HG02610 (cell line): Measurements from ENCODE around the gene MCF2L.

Source experiments
- ATAC-seq: cut with Tn5 transposase; IDR thresholded peaks from one replicate; pipeline ENCODE4 v1.9.1; 2021; ENCODE audit warnings: mild to moderate bottlenecking, moderate library complexity; ENCODE audit not compliant: unreplicated experiment

MCF2L gene

DNA sequence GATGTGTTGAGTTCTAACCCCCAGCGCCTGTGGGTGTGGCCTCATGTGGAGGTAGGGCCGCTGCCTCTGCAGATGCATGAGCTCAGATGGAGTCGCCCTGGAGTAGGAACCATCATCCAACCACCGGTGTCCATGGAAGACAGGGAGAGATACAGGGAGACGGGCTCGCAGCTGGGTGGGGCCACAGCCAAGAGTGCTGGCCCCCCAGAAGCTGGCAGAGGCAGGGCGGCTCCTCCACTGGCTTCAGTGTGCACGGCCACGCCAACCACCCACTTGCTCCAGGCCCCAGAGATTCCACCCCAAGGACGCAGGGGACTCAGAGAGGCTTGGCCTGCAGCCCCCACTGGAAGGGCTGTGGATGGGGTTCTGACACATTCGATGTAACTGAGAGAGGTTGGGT, 5.4 kb upstream of the MCF2L start:
- no peak for ATAC-seq

DNA sequence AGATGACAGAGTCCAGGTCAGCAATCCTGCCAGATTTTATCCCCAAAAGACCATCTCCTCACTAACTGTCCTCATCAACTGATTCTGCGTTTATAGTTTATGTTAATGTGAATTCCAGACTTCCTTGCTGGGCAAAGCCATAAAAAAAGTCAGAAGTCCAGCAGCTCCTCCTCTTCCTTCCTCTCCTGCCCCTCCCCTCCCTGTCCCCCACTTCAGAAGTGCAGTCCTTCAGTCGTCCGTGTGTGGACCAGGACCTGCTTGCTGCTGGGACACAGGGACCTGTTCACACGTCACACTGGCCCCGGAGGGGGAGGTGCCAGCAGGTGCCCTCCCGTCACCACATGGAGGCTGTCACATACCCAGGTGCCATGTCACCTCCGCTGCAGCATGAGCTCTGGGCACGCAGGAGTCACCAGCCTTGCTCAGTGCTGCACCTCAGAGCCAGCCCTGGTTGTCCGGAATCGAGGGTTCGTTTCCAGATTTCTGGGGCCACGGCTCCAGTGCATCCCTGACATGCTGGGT, 4.0 kb upstream of the MCF2L start:
- no peak for ATAC-seq

DNA sequence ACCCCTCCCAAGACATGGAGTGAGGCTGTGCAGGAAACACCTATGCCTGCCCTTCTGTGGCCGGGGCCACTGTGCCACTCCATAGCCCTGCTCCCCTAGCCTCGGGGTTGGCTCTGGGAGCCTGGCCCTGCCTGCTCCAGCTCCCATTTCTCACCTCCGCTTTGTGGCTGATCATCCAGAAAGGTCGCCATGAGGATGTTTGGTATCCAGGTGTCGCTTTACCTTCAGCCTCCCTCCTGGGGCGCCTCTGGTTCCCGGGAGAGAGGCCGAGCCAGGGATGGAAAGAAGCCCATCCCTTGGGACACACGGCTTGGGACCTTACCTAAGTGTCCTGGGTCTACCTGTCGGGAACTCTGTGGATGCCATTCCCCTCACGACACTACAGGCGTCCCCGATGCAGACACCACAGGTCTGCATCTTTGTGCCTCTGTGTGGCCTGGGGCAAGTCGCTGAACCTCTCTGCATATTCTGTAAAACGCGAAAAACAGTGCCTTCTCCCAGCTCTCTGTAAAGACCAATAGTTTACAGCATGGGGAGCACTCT, 3.4 kb upstream of the MCF2L start:
- no peak for ATAC-seq

DNA sequence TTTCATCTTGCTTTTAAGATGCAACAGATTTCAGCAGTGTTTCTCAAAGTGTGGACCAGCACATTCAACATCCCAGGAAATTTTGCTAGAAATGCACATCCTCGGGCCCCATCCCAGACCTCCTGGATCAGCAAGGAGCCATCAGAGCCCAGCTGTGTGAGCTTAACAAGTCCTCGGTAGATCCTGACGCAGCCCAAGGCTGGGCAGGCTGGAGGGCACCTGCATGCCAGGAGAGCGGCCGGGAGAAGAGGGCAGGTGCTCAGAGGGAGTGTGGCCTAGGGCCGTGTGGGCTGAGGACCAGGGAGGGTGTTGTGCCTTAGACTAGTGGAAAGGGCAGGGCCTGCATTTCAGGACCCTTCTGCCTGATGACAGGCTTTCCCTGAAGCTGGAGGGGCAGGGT, 2.2 kb upstream of the MCF2L start:
- no peak for ATAC-seq

DNA sequence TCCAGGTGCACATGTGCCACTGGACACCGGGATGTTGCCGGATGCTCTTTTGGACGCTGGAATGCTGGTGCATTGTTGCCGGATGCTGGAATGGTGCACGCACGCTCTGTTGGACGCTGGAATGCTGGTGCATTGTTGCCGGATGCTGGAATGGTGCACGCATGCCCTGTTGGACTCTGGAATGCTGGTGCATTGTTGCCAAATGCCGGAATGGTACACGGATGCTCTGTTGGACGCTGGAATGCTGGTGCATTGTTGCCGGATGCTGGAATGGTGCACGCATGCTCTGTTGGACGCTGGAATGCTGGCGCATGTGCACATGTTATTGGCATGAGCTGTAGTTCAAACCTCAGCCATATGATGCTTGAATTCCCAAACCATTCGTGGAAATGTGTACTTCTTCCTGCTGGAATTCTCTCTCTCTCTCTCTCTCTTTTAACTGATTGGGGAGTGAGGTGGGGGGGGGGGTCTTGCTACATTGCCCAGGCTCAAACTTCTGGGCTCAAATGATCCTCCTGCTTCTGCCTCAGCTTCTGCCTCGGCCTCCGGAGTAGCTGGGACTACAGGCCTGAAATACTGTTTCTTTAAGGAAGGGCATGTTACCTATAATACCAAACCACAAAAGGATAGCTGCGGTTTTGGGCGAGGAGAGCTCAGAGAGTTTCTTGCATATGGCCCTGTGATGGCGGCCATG, 1.2 kb upstream of the MCF2L start:
- no peak for ATAC-seq

DNA sequence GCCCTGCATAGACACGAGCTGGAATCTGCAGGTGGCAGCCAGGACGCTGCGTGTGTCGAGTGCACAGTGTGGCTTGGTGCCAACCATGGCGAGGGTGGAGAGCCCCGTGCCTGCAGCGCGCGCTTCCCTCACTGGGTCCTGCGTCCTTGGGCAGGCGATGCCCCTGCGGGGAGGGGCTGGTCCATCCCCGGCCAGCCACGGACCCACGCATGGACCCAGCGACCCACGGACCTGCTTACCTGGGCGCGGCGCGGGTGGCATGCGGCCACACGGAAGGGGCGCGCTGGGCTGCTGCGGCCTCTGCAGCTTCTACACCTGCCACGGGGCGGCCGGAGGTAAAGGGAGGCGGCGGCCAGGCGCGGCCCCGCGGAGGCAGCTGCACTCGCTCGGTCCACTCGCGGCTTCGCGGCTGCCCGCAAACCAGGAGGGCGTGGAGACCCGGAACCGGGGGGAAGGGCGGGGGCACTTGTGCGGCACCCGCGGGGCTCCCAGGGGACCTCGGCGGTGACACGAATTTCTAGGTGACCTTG, 569 bp upstream of the MCF2L start:
- no peak for ATAC-seq

DNA sequence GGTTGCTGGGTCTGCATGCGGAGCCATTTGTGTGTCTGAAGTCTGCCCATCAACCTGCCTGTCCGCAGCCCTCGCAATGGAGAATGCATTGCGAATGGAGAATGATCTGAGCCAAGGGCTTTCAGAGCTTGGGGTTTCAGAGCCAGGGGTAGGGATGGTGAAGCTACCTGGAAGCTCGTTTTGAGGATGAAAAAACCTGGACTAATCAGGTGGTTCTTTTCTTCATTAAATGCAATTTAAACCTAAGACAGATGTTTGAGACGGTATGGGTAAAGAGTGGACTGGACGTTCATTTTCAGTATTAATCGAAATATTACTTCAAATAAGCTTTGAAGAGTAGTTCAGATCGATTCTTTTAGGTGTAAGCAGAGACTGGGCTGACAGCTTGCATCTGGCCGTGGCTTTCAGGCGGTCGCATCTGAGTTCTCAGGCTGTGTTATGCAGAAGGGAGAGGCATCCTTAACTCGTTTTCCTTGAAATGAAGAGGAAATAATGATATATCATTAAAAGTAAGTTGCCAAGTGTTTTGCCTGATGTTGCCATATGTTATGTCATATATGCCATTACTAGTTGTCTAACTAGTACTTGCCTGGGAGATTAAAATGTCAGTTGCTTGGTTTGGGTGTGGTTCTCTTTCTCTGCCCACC, 801 bp downstream of the MCF2L start:
- ATAC-seq = no peak

DNA sequence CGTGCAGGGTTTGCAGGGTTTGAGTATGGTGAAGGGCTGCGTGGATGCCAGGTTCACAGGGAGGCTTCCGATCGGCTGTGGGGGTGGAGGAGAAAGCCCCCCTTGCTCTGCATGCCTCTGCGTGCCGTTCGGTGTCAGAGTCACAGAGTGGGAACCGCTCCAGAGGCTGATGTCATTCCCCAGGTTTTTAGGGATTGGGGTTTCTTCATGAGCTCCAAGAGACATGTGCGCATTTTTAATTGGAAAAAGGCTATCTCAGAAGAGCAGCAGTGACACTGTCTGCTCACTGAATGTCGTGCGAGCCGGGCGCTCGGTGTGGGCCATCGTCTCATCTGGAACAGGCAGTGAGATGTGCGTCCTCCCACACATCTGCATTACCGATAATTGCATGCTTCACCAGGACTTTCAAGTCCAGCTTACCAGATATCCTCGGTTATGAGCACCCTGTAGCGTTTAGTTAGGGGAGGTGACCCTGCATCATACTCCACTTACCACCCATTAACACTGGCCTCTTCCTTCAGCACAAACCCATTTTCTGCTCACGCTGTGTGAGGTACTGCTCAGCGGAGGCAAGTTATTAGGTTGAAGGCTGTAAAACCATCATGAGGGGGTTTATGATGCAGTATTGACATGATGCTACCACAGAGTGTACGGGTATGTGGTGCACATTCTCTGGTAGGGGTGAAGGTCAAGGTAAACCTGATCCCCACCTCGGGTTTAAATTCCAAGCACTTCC, 1.7 kb downstream of the MCF2L start:
- ATAC-seq = no peak

DNA sequence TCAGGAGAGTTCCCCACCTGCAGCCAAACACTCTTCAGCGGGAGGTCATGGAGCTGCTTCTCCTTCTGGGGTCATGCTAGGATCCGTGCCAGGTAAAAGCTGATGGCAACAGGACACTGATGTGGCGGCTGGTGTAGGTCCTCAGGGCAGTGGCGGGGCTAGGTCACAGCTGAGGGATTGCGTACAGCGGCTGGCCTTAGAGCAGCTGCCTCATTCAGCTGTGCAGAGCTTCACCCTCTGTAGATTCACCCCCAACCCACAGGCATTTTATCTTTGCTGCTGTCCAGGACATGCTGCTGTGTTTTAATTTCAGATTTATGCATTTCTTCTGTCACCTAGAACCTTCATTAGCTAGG, 2.3 kb downstream of the MCF2L start:
- ATAC-seq = no peak

DNA sequence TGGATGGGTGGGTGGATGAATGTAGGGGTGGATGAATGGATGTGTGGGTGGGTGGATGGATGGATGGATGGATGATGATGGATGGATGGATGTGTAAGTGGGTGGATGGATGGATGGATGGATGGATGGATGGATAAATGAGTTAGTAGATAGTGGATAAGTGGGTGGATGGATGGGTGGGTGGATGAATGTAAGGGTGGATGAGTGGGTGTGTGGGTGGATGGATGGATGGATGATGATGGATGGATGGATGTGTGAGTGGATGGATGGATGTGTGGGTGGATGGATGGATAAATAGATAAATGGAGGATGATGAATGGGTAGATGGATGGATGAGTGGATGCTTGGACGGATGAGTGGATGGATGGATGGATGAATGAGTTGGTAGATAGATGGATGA, 3.2 kb downstream of the MCF2L start:
- ATAC-seq = no peak

DNA sequence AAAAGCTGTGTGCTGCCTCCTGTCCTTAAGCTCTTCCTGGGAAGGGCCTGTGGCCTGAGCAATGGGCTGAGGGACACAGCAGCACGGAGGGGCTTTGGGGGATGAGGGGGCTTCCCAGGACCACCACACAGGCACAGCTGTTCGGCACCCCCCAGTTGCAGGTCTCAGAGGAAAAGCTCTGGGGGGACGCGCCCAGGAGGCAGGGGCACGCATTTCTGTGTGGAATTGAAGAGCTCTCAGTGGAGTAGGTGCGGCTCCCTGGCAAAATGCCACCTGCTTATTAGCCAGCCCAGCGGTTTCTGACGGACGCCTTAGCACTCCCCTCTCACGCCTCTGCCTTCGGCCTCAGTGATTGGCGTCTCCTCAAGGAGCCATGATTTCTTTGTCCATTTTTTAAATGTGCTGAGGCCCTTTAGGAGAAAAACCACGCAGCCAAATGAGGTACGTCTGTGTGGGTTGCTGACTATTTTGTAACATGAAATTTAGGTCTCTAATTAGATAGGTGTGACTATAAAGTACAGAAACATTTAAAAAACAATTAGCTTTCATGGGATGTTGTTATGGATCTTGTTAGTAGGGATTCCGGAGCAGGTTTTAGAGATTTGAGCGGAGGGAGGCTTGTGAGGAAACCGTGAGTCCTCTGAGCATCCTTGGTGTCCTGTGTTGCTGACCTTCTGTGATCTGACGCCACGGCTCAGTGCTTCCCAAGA, 4.0 kb downstream of the MCF2L start:
- no peak for ATAC-seq

DNA sequence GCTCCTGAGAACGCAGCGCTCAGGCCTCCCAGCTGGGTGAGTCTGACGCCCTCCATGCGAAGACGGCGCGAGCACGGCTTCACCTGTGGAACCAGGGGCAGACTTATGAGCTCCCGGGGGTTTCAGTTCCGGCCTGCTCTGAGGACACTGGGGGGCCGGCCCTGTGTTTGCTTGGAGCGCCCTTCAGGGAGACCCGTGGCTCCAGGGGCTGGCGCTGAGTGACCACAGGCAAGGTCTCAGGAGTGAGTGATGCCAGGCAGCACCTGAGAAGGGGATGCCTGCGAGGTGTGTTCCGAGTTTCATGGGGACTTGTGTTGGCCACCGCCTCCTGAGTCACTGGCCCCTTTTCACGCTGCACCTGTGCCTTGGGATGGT, 4.5 kb downstream of the MCF2L start:
- ATAC-seq = no peak

DNA sequence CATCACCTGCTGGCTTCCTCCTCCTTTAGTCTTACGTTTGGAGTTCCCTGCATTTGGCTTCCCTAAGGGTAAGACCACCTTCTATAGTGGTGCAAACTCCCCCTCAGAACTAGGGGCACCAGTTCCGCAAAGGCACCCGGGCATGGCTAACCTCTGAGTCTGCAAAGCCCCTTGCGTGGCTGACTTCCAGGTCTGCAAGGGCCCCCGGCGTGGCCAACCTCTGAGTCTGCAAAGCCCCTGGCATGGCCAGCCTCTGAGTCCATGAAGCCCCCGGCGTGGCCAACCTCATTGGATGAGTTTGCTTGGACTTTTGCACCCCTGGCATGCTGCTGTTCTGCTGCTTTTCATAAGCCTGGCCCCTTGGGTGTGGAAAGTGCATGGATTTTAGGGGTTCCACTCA, 5.1 kb downstream of the MCF2L start:
- no peak for ATAC-seq

DNA sequence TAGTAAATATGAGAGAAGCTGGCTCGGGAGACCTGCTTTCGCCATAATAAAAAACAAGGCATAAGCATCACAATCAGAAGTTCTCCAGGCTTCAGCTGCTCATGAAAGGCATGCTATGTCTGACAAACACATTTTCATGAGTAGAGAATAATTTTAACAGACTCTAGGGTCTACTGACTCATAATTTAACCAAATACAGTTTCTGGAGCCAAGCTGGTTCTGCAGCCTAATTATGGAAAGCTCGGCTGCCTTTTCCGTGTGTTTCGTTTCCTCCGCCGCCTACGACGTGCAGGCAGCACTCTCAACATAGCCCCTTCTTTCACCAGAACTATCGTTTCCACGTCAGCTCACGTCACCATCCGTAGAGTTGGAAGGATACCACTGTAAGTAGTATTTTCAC, 5.7 kb downstream of the MCF2L start:
- ATAC-seq = no peak

DNA sequence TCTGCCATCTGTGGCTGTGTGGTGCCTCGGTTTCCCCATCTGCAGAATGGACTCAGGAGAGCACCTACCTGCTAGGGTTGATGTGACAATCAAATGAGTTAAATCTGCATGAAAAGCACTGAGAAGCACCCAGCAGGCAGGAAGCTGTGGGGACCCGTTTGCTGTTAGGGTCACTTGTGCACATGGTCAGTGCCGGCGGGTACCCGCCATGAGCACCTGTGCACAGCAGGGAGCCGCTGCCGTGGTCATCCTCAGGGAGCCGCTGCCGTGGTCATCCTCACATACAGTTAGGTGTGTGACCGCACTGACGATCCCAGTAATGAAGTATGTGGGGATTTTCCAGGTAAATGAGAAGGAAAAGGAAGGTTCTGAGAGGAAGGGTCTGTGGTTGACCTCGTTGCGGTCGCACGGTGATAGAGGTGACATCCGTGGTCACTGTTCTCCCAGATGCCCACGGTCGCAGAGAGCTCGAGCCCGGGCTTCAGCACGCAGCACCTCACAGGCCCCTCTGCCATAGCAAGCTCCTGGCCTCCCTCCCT, 6.5 kb downstream of the MCF2L start:
- ATAC-seq = no peak

DNA sequence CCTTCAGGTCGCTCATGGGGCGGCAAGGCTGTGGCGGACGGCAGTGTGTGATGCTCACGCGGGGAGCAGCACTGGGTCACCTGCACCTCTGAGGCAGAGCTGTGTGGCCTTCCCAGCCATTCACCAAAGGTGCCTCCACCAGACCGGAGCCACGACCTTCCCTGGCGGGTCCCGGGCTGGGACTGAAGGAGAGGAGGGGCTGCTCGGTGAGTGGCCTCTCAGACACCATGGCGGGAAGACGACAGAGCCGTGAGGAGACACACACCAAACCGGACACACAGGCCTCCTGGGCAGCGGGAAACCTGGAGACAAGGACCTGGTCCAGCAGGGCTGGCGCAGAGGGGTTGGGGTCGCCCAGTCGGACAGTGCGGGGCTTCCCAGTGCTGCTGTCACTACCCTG, 7.5 kb downstream of the MCF2L start:
- ATAC-seq = no peak

DNA sequence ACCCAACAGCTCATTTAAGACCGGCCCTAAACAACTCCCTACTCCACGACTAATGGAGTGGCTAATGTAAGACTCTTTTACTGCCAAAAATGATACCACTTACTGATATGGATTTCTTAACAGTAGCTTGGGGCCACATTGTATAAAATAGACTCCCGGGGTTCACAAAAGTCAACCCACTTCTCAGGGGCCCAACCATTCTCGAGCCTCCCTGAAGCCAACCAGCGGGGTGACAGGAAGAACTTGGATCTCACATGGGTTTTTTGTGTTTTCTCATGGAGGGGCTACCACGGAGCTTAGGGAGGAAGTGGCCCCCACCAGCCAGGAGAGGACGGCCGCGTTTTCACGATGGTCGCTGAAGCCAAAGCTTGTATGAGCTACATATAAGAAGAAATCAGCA, 8.1 kb downstream of the MCF2L start:
- ATAC-seq = no peak

DNA sequence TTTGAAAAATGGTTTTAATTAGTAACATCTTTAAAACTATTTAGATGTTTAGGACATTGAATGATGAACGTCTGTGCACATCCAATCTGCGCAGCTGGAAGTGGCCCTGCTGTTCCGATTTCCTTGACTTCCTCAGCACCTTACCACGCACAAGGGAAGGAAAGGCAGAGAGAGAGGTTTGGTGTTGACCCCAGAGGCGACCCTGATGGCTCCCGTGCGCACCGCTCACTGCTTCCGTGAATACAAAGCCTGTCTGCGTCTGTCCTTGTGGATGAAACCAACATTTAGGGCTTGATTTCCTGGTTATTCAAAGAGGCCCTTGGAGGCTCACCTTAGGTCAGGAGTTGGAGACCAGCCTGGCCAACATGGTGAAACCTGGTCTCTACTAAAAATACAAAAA, 8.5 kb downstream of the MCF2L start:
- ATAC-seq = no peak

DNA sequence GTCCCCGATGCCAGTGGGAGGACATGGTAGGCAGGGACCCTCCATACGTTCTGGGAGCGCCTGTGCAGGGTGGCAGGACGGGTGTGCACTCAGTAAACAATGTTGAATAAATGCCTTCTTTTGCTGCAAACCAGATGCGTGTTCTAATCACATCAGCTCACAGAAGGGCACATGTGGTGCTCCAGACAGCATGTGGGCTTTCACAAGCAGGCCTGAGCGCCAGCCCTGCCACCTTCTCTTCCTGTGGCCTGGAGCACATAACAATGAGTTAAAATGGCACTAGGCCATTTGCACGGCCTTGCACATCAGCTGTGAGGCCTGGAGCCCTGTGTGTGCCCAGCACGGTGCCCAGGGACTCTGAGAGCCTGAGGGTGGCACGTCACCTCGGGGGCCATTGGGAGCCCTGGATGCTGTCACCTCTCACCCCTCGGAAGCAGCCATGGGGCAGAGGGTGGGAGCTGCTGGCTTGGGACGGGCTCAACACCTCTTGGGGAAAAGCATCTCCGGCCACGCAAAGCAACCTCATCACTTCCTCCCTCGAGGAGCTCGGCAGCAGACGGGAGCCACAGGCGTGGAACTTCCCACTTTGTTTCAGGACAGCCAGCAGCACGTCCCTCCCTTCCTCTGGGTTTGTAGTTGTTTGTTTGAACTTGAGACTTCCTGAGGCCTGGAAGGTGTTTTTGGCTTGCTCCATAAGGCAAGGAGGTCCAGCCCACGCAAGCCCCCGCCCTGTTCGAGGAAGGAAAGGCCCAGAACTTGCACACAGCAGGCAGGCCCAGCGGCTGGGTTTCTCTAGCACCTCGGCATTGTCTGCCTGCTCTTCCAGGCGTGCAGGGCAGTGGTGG, 9.8 kb downstream of the MCF2L start:
- no peak for ATAC-seq

DNA sequence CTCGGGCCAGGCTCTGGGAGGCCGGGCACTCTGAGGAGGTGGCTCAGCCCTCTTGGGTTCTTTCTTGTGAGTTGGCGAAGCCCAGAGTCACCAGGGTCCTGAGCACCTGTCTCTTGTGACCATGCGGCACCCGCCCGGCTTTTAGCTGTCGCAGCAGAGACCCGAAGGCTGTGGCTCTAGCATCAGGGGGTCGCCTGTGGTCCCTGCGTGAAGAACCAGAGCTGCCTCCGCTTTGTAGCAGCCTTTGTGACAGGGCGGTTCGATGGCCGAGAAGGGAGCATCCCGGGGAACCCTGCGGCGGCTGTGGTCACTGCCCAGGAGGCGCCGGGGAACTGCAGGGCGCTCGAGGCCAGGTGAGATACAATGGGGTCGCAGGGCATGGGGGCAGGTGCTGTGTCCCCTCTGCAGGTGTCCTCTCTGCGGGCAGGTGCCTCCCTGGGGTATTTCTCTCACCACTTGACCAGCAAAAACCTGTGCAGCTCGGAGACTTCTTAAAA, 10.4 kb downstream of the MCF2L start:
- ATAC-seq = no peak
